ENCODE measurements around the gene NDUFB10.
A peak's percentile ranks its signal among the peaks of the same experiment; 100 is the strongest.

The NDUFB10 gene

DNA sequence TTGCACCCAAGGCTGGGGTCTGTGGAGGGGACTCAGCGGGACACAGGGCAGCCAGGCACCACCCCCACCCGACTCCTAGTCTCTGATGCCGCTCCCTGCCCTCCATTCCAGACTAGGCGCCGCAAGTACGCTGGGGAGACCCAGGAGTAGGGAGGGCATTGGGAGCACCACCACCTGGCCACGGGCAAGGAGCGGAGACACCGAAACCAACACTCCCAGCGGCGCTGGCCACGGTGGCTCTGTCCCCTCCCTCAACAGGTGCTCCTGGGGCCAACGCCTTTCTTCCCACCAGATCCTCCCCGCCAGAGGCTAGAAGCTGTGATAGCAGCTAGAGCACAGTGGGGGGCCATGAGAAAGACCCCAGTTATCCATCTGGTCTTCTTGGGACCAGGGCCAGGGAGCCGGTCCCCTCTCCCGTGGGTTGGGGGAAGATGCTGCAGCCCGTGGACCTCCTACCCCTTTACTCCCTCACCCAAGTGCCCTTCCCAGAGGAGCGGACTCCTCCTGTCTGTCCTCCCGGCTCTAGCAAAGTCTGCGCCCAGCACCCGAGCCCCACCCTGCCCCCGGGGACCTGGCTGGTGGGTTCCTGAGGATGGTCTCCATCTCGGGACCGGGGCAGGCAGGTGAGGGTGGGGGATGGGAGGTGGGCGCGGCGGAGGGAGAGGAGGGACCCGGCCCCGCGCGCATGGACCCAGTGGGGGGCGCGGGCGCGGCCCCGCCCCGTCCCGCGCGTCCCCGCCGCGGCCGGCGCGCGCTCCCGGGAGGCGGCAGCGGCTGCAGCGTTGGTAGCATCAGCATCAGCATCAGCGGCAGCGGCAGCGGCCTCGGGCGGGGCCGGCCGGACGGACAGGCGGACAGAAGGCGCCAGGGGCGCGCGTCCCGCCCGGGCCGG lies 30.1 kb downstream of the NDUFB10 start, which contains the start of gene SYNGR3:
TSS of gene SYNGR3 (plus strand) at position 762 of the 892 bp plus-strand sequence. CDS start 133 bp downstream, outside the sequence.
- TF ChIP-seq, protein P1, sequence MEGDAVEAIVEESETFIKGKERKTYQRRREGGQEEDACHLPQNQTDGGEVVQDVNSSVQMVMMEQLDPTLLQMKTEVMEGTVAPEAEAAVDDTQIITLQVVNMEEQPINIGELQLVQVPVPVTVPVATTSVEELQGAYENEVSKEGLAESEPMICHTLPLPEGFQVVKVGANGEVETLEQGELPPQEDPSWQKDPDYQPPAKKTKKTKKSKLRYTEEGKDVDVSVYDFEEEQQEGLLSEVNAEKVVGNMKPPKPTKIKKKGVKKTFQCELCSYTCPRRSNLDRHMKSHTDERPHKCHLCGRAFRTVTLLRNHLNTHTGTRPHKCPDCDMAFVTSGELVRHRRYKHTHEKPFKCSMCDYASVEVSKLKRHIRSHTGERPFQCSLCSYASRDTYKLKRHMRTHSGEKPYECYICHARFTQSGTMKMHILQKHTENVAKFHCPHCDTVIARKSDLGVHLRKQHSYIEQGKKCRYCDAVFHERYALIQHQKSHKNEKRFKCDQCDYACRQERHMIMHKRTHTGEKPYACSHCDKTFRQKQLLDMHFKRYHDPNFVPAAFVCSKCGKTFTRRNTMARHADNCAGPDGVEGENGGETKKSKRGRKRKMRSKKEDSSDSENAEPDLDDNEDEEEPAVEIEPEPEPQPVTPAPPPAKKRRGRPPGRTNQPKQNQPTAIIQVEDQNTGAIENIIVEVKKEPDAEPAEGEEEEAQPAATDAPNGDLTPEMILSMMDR (IDR thresholded peaks at IDR 0.05; ENCODE audit: extremely low read depth, insufficient read depth, missing control alignments), result no peak
- in situ Hi-C loops (cut with MboI; ENCODE audit: low pct_unique_long_range_greater_than_20kb, low sequenced_read_pairs, unreplicated experiment), result no loop called here
- peak; percentile 70 for DNase-seq (ENCODE audit: low spot score)

DNA sequence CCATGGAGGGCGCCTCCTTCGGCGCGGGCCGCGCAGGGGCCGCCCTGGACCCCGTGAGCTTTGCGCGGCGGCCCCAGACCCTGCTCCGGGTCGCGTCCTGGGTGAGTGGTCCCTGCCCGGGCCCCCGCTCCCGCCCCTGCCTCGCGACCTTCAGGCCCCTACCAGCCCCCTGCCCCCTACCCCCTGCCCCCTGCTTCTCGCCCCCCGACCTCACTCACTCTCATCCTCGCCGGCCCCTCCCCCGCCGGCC lies 30.7 kb downstream of the NDUFB10 start:
- no peak for DNase-seq (ENCODE audit: low spot score)
- in situ Hi-C loops (cut with MboI; ENCODE audit: low pct_unique_long_range_greater_than_20kb, low sequenced_read_pairs, unreplicated experiment), result no loop called here
- TF ChIP-seq, protein P1 (IDR thresholded peaks at IDR 0.05; ENCODE audit: extremely low read depth, insufficient read depth, missing control alignments), result no peak

DNA sequence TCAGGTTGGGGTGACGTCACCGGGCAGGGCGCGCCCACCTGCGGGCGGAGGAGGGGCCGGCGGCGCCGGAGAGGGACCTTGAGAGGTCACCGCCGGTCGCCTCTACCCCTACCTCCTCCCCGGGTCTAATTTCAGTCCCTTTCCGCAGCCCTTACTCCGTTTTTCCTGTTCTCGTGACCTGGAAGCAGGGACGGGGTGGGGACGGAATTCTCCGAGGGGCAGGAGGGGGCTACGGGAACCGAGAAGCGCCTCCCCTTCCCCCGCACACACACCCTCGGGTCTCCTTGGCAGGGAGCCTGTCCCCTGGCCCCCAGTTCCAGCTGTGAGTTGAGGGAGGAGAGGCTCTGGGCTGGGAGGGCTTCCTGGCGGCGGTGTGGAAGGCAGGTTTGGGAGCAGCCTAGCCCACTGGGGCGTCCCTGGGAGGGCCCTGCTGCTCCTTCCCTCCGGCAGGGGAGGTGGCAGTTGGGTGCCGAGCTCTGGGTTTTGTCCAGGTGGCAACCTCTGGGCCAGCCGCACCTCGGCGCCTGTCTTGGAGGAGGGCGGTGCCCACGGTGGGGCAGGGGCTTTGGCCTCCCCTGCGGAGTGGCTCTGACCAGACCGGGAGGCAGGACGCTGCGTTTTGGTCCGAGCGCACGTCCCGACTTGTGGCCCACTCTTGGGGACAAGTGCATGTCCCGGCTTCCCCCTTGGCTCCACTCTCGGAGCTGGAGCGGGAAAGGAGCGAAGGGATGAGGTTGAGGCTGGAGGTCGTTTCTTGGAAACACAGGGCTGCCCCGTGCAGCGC lies 31.2 kb downstream of the NDUFB10 start:
- in situ Hi-C loops (cut with MboI; ENCODE audit: low pct_unique_long_range_greater_than_20kb, low sequenced_read_pairs, unreplicated experiment), result no loop called here

DNA sequence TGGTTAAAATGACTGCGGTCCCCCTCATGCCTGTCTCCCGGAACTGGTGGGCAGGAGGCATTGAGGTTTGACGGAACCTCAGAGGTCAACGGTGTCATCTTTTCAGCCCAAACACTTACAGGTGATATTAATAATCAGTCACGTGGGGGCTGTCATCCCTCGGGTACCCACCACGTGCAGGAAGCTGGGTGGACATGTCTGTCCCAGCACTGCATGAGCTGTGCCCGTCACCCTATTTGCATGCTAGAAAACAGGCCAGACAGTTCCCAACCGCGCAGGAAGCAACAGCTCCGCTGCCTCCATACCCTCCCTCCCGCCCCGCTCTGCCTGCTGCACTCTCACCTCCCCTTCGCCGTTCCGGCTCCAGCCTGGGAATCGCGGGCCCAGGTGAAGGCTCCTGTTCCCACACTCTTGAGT lies 31.8 kb downstream of the NDUFB10 start:
- DNase-seq (ENCODE audit: low spot score), result peak; percentile 78

More for the DNA sequence above, 31.2 kb downstream of the NDUFB10 start:
- TF ChIP-seq, protein P1 (IDR thresholded peaks at IDR 0.05; ENCODE audit: extremely low read depth, insufficient read depth, missing control alignments), result no peak
- DNase-seq (ENCODE audit: low spot score), result peak; percentile 61

DNA sequence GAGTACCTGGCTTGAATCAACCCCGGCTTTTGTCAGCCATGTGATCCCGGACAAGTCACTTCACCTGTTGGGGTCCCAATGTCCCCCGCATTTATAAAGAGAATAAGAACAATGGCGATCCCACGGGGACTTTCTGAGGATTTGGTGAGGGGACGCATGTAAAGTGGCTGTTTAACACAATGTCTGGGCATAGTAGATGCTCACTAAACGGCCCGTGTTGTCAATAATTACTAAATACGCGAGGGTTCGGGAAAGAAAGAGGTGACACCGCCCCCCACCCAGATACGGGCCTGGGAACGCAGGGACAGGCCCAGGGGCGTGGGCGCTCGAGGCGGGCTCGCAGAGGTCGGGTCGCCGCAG lies 32.2 kb downstream of the NDUFB10 start:
- no peak for DNase-seq (ENCODE audit: low spot score)
- TF ChIP-seq, protein P1 (IDR thresholded peaks at IDR 0.05; ENCODE audit: extremely low read depth, insufficient read depth, missing control alignments), result no peak
- in situ Hi-C loops (cut with MboI; ENCODE audit: low pct_unique_long_range_greater_than_20kb, low sequenced_read_pairs, unreplicated experiment), result no loop called here

More for the DNA sequence above, 31.8 kb downstream of the NDUFB10 start:
- in situ Hi-C loops (cut with MboI; ENCODE audit: low pct_unique_long_range_greater_than_20kb, low sequenced_read_pairs, unreplicated experiment), result no loop called here
- TF ChIP-seq, protein P1 (IDR thresholded peaks at IDR 0.05; ENCODE audit: extremely low read depth, insufficient read depth, missing control alignments), result no peak

DNA sequence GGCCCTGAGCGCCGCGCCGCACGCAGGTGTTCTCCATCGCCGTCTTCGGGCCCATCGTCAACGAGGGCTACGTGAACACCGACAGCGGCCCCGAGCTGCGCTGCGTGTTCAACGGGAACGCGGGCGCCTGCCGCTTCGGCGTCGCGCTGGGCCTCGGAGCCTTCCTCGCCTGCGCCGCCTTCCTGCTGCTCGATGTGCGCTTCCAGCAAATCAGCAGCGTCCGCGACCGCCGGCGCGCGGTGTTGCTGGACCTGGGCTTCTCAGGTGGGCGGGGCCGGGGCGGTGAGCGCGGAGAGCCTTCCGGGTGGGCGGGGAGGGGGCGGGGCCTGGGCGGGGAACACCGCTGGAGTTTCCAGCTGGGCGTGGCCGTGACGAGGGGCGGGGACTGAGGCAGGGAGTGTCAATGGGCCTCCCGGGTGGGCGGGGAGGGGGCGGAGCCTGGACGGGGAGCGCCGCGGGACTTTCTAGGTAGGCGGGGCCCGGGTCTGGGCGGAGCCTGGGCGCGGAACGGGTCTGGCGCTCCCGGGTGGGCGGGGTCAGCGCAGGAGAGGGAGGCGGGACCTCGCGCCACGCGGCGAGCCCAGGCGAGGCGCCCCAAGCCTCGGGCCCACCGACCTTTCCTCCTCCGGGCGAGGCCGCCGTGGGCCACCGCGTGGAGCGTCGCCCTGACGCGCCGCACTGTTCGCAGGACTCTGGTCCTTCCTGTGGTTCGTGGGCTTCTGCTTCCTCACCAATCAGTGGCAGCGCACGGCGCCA lies 32.8 kb downstream of the NDUFB10 start:
- DNase-seq (ENCODE audit: low spot score), result peak; percentile 100
- in situ Hi-C loops (cut with MboI; ENCODE audit: low pct_unique_long_range_greater_than_20kb, low sequenced_read_pairs, unreplicated experiment), result no loop called here

More for the DNA sequence above, 32.8 kb downstream of the NDUFB10 start:
- TF ChIP-seq, protein P1 (IDR thresholded peaks at IDR 0.05; ENCODE audit: extremely low read depth, insufficient read depth, missing control alignments), result no peak
